ENCODE measurements around the gene DTNA.
"Not testable (repeated sequence)": the region's sequence is repeated elsewhere in the genome, so short reads cannot be mapped to it uniquely, and the experiment has no call there.

The DTNA gene

GRCh38 chr18:34723143-34723542, 13.0 kb downstream of the DTNA start:
- no peak for TF ChIP-seq CTCF (IDR thresholded peaks at IDR 0.05; ENCODE audit: low read depth, low read length, missing control alignments)
- no peak overlapping the region for H3K4me3 ChIP-seq (ENCODE audit: low read depth, low read length)
- DNase-seq (ENCODE audit: low read depth) = no peak

DNA sequence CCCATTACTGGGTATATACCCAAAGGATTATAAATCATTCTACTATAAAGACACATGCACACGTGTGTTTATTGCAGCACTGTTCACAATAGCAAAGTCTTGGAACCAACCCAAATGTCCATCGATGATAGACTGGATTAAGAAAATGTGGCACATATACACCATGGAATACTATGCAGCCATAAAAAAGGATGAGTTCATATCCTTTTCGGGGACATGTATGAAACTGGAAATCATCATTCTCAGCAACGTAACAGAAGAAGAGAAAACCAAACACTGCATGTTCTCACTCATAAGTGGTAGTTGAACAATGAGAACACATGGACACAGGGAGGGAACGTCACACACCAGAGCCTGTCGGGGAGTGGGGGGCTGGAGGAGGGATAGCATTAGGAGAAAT, 15.6 kb downstream of the DTNA start:
- not testable (repeated sequence) for H3K4me3 ChIP-seq (ENCODE audit: low read depth, low read length); DNase-seq (ENCODE audit: low read depth)

- TF ChIP-seq CTCF (IDR thresholded peaks at IDR 0.05; ENCODE audit: low read depth, low read length, missing control alignments) = no peak
- H3K4me3 ChIP-seq (ENCODE audit: low read depth, low read length) = no peak overlapping the region
- DNase-seq (ENCODE audit: low read depth) = no peak
Measured at GRCh38 chr18:34726286-34727004, 16.3 kb downstream of the DTNA start.

GRCh38 chr18:34729264-34729663, 19.2 kb downstream of the DTNA start:
- no peak for DNase-seq (ENCODE audit: low read depth)
- no peak overlapping the region for H3K4me3 ChIP-seq (ENCODE audit: low read depth, low read length)
- peak; percentile 59 for TF ChIP-seq CTCF (IDR thresholded peaks at IDR 0.05; ENCODE audit: low read depth, low read length, missing control alignments)

DNA sequence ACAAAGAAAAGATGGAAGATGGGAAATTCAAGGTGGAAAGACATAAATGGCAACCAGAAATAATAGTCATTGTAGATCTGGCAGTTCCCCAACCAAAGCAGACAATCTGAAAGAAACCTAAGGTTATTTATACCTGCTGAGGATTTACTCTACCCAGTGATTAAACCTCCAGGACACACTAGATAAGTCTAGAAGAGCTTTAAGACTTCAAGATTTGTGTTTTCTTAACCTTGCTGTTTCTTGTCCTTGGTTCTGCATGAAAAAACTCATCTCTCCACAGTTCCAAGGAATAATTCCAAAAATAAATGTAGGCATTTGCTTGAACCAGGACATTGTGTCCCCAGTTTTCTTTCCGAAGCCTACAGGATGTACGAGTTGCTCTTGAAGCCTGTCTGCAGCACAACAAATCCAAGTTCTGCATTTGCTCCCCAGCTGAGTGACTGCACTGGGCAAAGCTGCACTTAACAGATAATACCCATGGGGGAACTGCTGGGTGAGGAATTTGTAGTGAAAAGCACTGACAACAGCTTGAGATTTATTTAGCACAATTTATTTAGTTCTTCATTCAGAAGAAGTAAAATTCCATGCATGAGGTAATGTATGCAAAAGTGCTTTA, 19.8 kb downstream of the DTNA start:
- no peak overlapping the region for H3K4me3 ChIP-seq (ENCODE audit: low read depth, low read length)
- DNase-seq (ENCODE audit: low read depth) = no peak
- no peak for TF ChIP-seq CTCF (IDR thresholded peaks at IDR 0.05; ENCODE audit: low read depth, low read length, missing control alignments)

GRCh38 chr18:34730774-34731173, 20.7 kb downstream of the DTNA start:
- no peak overlapping the region for H3K4me3 ChIP-seq (ENCODE audit: low read depth, low read length)
- TF ChIP-seq CTCF (IDR thresholded peaks at IDR 0.05; ENCODE audit: low read depth, low read length, missing control alignments) = no peak
- DNase-seq (ENCODE audit: low read depth) = no peak

DNA sequence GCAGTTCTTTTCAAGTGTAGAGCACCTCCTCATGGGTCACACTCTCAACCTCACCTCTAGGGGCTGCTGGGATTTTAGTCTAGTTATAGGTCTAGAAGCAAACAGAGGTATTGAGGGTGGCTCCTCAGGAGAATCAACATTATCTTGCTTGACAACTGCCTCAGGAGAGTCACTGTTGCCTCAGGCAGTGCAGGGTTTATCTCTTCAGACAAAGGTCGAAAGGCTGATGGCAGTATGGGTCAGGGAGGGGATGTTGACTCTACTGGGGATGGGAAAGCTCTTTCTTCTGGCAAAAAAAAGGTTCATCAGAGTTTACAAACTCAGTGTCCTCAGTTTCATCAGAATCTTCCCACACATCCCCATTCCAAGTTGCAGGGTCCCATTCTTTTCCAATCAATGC, 24.0 kb downstream of the DTNA start:
- DNase-seq (ENCODE audit: low read depth) = no peak
- no peak for TF ChIP-seq CTCF (IDR thresholded peaks at IDR 0.05; ENCODE audit: low read depth, low read length, missing control alignments)
- no peak overlapping the region for H3K4me3 ChIP-seq (ENCODE audit: low read depth, low read length)

- DNase-seq (ENCODE audit: low read depth); H3K4me3 ChIP-seq (ENCODE audit: low read depth, low read length): not testable (repeated sequence)
Measured at GRCh38 chr18:34734526-34734925, 24.4 kb downstream of the DTNA start.

All from GM12864 (cell line).